NCI-H146 (cell line): ENCODE data around the gene DNAJC22.
"Not testable (repeated sequence)": the region's sequence is repeated elsewhere in the genome, so short reads cannot be mapped to it uniquely, and the experiment has no call there.

ENCODE experiments used
- DNase-seq: peaks from one replicate; lab custom pipeline; 2025; lab: John Stamatoyannopoulos, UW

DNAJC22 gene

GRCh38 chr12:49346659-49347310 is at the start of gene DNAJC22:
Gene DNAJC22, plus strand, starts transcription at chr12:49346888. Its CDS starts 1,985 bp downstream, at chr12:49348873.
- DNase-seq: peak; percentile 68

GRCh38 chr12:49297695-49298060 is 49.0 kb upstream of the DNAJC22 start:
- no peak for DNase-seq

GRCh38 chr12:49298160-49298559 is 48.5 kb upstream of the DNAJC22 start:
- DNase-seq: no peak

- DNase-seq: no peak
These were observed 44.9 kb upstream of the DNAJC22 start for GRCh38 chr12:49301760-49302159.

GRCh38 chr12:49304161-49304560 is 42.5 kb upstream of the DNAJC22 start:
- no peak for DNase-seq

- DNase-seq: no peak
These were observed 40.8 kb upstream of the DNAJC22 start for GRCh38 chr12:49305762-49306510.

- no peak for DNase-seq
These were observed 37.3 kb upstream of the DNAJC22 start for GRCh38 chr12:49309386-49309785.

GRCh38 chr12:49310451-49311000 is 36.2 kb upstream of the DNAJC22 start:
- DNase-seq: not testable (repeated sequence)

- DNase-seq: no peak
These were observed 31.9 kb upstream of the DNAJC22 start for GRCh38 chr12:49314811-49315210.

GRCh38 chr12:49317118-49317517 is 29.6 kb upstream of the DNAJC22 start:
- not testable (repeated sequence) for DNase-seq

GRCh38 chr12:49320411-49321103 is 26.1 kb upstream of the DNAJC22 start:
- DNase-seq: not testable (repeated sequence)

GRCh38 chr12:49322367-49322707 is 24.4 kb upstream of the DNAJC22 start:
- DNase-seq: no peak

GRCh38 chr12:49322708-49323523 is 23.8 kb upstream of the DNAJC22 start, which contains the start of gene TROAP:
Gene TROAP, plus strand, starts transcription at chr12:49323255. Its CDS starts 354 bp downstream, at chr12:49323609.
- peak; percentile 99 for DNase-seq

- no peak for DNase-seq
These were observed 23.1 kb upstream of the DNAJC22 start for GRCh38 chr12:49323524-49324097.

GRCh38 chr12:49325606-49326005 is 21.1 kb upstream of the DNAJC22 start:
- no peak for DNase-seq

- no peak for DNase-seq
These were observed 19.3 kb upstream of the DNAJC22 start for GRCh38 chr12:49327368-49327767.

GRCh38 chr12:49327887-49328286 is 18.8 kb upstream of the DNAJC22 start:
- DNase-seq: no peak

GRCh38 chr12:49328816-49329215 is 17.9 kb upstream of the DNAJC22 start:
- no peak for DNase-seq

GRCh38 chr12:49330032-49330619 is 16.6 kb upstream of the DNAJC22 start:
- no peak for DNase-seq

GRCh38 chr12:49330631-49331379 is 15.9 kb upstream of the DNAJC22 start:
- DNase-seq: no peak
